Measurements from ENCODE around the gene RFX3. TPM values are rescaled to one million over a fixed set of nuclear protein-coding genes. Genes with fewer than 3 reads are reported as not detected.

Gene RFX3
- total and polyA plus RNA-seq, 4 donors, result 0.30 to 4.6 (median 1.5) TPM

GRCh38 chr9:3398232-3398648 is 127.6 kb downstream of the RFX3 start:
- H3K27ac ChIP-seq (ENCODE audit: low read depth in 1 of 2, low read length in 2 of 2), result no peak overlapping the region
- no peaks in the 10 kb centered on the region for H3K27me3 ChIP-seq (ENCODE audit: control insufficient read depth in 4 of 4, insufficient read depth in 4 of 4, low read length in 3 of 4)
- WGBS, result 77% methylated on average over 2 of the region's 2 CpGs
- DNase-seq (ENCODE audit: low spot score), result no peak
- no peak overlapping the region for H3K4me3 ChIP-seq (ENCODE audit: low read depth in 1 of 3, low read length in 3 of 3)
- H3K36me3 ChIP-seq (ENCODE audit: control insufficient read depth in 4 of 4, insufficient read depth in 3 of 4, low read depth in 1 of 4, low read length in 3 of 4), result no peaks in the 10 kb centered on the region
- no peaks in the 10 kb centered on the region for H3K9me3 ChIP-seq (ENCODE audit: control insufficient read depth in 4 of 4, low read length in 3 of 4)
- no peak overlapping the region for H3K9ac ChIP-seq (ENCODE audit: low read depth in 1 of 2, low read length in 2 of 2)
- no peaks in the 10 kb centered on the region for H3K4me1 ChIP-seq (ENCODE audit: control insufficient read depth in 4 of 4, insufficient read depth in 4 of 4, low read length in 3 of 4)
- TF ChIP-seq ATF3 (IDR thresholded peaks at IDR 0.05) (no peak), EGR1 (IDR thresholded peaks at IDR 0.05; ENCODE audit: low read depth in 2 of 2) (no peak), REST (IDR thresholded peaks at IDR 0.05) (no peak), NR2F2 (IDR thresholded peaks at IDR 0.05) (no peak), JUND (IDR thresholded peaks at IDR 0.05) (no peak), RAD21 (IDR thresholded peaks at IDR 0.05) (no peak), HNF4G (IDR thresholded peaks at IDR 0.05) (no peak), FOXA1 (IDR thresholded peaks at IDR 0.05) (no peak), HNF4A (conservative IDR thresholded peaks at IDR 0.05) (no peak), GABPA (IDR thresholded peaks at IDR 0.05 in 1 of 2, conservative IDR thresholded peaks at IDR 0.05 in 1 of 2) (no peak), RXRA (IDR thresholded peaks at IDR 0.05) (no peak), ZBTB33 (IDR thresholded peaks at IDR 0.05) (no peak), YY1 (IDR thresholded peaks at IDR 0.05) (no peak), TAF1 (conservative IDR thresholded peaks at IDR 0.05) (no peak), SP1 (IDR thresholded peaks at IDR 0.05) (no peak), CTCF (IDR thresholded peaks at IDR 0.05; ENCODE audit: low read depth, low read length, missing input control) (no peak), FOXA2 (IDR thresholded peaks at IDR 0.05) (no peak), MAX (IDR thresholded peaks at IDR 0.05) (no peak)

Measured in liver (tissue), 9 donors.